HepG2 (cell line): ENCODE results near the gene ZNF747. TPM values are rescaled to one million over a fixed set of nuclear protein-coding genes. Genes with fewer than 3 reads are reported as not detected.

Experiments used
- BCL6 ChIP-seq: IDR thresholded peaks from 2 replicates; pipeline ENCODE4 v1.6.1; 2016; ENCODE audit warnings: missing genetic modification reagents, missing compliant biosample characterization
- CEBPG ChIP-seq: IDR thresholded peaks from 2 replicates; pipeline ENCODE4 v1.6.1; 2016
- DRAP1 ChIP-seq: IDR thresholded peaks from 2 replicates; pipeline ENCODE4 v1.6.1; 2016; ENCODE audit warnings: missing genetic modification reagents, missing compliant biosample characterization
- HMGXB3 ChIP-seq: sonication (generic); formaldehyde crosslinking; IDR thresholded peaks from 2 replicates; pipeline ENCODE4 v1.4.0; 2020; ENCODE audit warnings: missing genetic modification reagents, borderline replicate concordance
- MYC ChIP-seq: sonication (generic); formaldehyde crosslinking; IDR thresholded peaks from 2 replicates; pipeline ENCODE4 v1.9.0; 2021; ENCODE audit warnings: missing genetic modification reagents, borderline replicate concordance
- MZF1 ChIP-seq: sonication (generic); formaldehyde crosslinking; IDR thresholded peaks from 2 replicates; pipeline ENCODE4 v1.8.1; 2023; ENCODE audit warnings: mild to moderate bottlenecking, missing genetic modification reagents, borderline replicate concordance
- STAT6 ChIP-seq: sonication (generic); formaldehyde crosslinking; IDR thresholded peaks from 2 replicates; pipeline ENCODE4 v1.4.0; 2020; ENCODE audit warnings: missing genetic modification reagents, mild to moderate bottlenecking, borderline replicate concordance
- ZBTB20 ChIP-seq: sonication (generic); formaldehyde crosslinking; IDR thresholded peaks from 2 replicates; pipeline ENCODE4 v1.8.1; 2023; ENCODE audit warnings: missing genetic modification reagents, low read depth, mild to moderate bottlenecking, borderline replicate concordance
- ZMYM4 ChIP-seq: sonication (generic); formaldehyde crosslinking; IDR thresholded peaks from 2 replicates; pipeline ENCODE4 v1.8.1; 2023; ENCODE audit warnings: mild to moderate bottlenecking, missing genetic modification reagents
- ZNF275 ChIP-seq: sonication (generic); formaldehyde crosslinking; IDR thresholded peaks from 2 replicates; pipeline ENCODE4 v1.8.0; 2022; ENCODE audit warnings: missing genetic modification reagents, mild to moderate bottlenecking, inconsistent platforms, borderline replicate concordance
- ZNF672 ChIP-seq: sonication (generic); formaldehyde crosslinking; IDR thresholded peaks from 2 replicates; pipeline ENCODE4 v1.8.1; 2022; ENCODE audit warnings: missing genetic modification reagents
- ZNF749 ChIP-seq: sonication (generic); formaldehyde crosslinking; IDR thresholded peaks from 2 replicates; pipeline ENCODE4 v1.8.0; 2022; ENCODE audit warnings: mild to moderate bottlenecking, missing genetic modification reagents, moderate library complexity, borderline replicate concordance
- ZNF777 ChIP-seq: sonication (generic); formaldehyde crosslinking; IDR thresholded peaks from 2 replicates; pipeline ENCODE4 v1.4.0; 2020; ENCODE audit warnings: missing genetic modification reagents
- ZNF792 ChIP-seq: IDR thresholded peaks from 2 replicates; pipeline ENCODE4 v1.6.1; 2016
- polyA plus RNA-seq, 8 experiments: library from polyadenylated mRNA; depleted of rRNA in 3 of 8; stranded (reverse) in 7 of 8; unstranded in 1 of 8; fragments of >200 nt; fragmentation: Illumina TruSeq in 4 of 8; extraction: Trizol in 4 of 8; gene quantifications; 2 replicates each; pipeline versions ENCODE4 v1.2.1 to v1.2.3, GENCODE V29; 2011 to 2016; ENCODE audit warnings: low read depth in 4 of 8, missing spikeins in 1 of 8, mixed read lengths in 1 of 8; ENCODE audit not compliant: insufficient read depth in 1 of 8
- total RNA-seq, 5 experiments: library from RNA; depleted of rRNA; stranded (reverse); fragments of >200 nt; fragmentation: Illumina TruSeq; extraction: Trizol; gene quantifications; 2 replicates each; pipeline ENCODE4 v1.2.3, GENCODE V29; 2016; ENCODE audit warnings: low read depth in 1 of 5
- TF ChIP-seq, protein P1 (sequence below): sonication (generic); formaldehyde crosslinking; IDR thresholded peaks from 2 replicates; pipeline ENCODE4 v1.5.1; 2020; ENCODE audit warnings: mild to moderate bottlenecking, missing genetic modification reagents, moderate library complexity
- TF ChIP-seq, protein P2 (sequence below): sonication (generic); formaldehyde crosslinking; IDR thresholded peaks from 2 replicates; pipeline ENCODE4 v1.4.0; 2020; ENCODE audit warnings: missing genetic modification reagents

The ZNF747 gene
- total and polyA plus RNA-seq, 2 of the 13 experiments (the other 11 are each of a cell fraction or from before 2014, with no cell fraction given): 7.2 to 10.2 TPM

DNA sequence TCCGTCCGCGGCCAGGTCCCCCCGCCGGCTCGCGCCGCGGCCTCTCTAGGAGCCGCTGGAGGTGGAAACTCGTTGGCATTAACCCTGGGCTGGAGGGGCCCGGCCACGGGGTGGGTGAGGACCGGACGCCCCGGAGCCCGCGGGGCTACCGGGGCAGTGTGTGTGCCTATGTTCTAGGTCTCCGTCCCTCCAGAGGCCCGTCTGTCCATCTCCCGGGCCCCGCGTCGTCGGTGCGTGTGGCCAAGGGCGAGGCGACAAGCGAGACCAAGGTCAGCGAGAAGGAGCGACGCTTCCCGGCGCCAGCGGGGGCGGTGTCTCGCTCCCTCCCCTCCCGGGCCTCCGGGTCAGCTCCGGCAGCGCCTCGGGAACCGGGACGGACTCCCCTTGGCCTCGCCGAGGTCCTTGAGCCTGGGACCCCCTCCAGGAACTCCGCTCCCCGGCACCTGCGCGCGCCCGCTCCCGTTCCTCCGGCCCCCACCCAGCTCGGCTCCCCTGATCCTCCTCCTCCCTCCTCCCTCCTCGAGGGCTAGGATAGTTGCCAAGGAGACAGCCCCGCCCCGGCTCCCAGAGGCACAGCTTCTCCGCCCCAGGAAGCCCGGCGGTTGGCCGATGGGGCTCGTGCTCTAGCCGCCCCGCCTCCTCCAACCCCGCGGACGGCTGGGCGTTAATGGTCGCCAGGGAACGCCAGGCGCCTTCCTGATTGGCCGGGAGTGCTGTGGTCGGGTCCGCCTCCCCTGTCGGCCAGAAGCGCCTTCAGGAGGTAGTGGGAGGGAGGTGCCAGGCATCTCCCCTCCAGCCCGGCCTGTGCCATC lies 7.6 kb downstream of the ZNF747 start (continued):
- TF ChIP-seq HMGXB3 (CRISPR knock-in tag) (no peak; the same call in 1 of the 2 replicates), ZNF672 (CRISPR knock-in tag) (no peak), ZNF792 (peak; percentile 46; the same call in 1 of the 2 replicates), CEBPG (CRISPR knock-in tag) (no peak), ZNF749 (CRISPR knock-in tag) (no peak), DRAP1 (CRISPR knock-in tag) (peak; percentile 71; the same call in 1 of the 2 replicates), BCL6 (CRISPR knock-in tag) (peak; percentile 25; the same call in 1 of the 2 replicates), ZNF777 (CRISPR knock-in tag) (peak; percentile 64), MYC (CRISPR knock-in tag) (peak; percentile 56), STAT6 (no peak), ZBTB20 (peak; percentile 52; the same call in 1 of the 2 replicates), ZNF275 (CRISPR knock-in tag) (0 out of 2 replicates have a peak, but pooled peaks have one; percentile 50), MZF1 (CRISPR knock-in tag) (peak; percentile 73; the same call in 1 of the 2 replicates), ZMYM4 (CRISPR knock-in tag) (peak; percentile 30; the same call in 1 of the 2 replicates)
- TF ChIP-seq, protein P1, sequence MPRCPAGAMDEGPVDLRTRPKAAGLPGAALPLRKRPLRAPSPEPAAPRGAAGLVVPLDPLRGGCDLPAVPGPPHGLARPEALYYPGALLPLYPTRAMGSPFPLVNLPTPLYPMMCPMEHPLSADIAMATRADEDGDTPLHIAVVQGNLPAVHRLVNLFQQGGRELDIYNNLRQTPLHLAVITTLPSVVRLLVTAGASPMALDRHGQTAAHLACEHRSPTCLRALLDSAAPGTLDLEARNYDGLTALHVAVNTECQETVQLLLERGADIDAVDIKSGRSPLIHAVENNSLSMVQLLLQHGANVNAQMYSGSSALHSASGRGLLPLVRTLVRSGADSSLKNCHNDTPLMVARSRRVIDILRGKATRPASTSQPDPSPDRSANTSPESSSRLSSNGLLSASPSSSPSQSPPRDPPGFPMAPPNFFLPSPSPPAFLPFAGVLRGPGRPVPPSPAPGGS: peak; percentile 42; the same call in 1 of the 2 replicates
- TF ChIP-seq, protein P2, sequence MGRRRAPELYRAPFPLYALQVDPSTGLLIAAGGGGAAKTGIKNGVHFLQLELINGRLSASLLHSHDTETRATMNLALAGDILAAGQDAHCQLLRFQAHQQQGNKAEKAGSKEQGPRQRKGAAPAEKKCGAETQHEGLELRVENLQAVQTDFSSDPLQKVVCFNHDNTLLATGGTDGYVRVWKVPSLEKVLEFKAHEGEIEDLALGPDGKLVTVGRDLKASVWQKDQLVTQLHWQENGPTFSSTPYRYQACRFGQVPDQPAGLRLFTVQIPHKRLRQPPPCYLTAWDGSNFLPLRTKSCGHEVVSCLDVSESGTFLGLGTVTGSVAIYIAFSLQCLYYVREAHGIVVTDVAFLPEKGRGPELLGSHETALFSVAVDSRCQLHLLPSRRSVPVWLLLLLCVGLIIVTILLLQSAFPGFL (CRISPR knock-in tag): no peak
